T-helper 9 cell (primary cell): Measurements from ENCODE around the gene TLR2.

Experiments used
- DNase-seq: peaks from one replicate; pipeline ENCODE4 v3.0.0-alpha.2; 2020

Gene TLR2

DNA sequence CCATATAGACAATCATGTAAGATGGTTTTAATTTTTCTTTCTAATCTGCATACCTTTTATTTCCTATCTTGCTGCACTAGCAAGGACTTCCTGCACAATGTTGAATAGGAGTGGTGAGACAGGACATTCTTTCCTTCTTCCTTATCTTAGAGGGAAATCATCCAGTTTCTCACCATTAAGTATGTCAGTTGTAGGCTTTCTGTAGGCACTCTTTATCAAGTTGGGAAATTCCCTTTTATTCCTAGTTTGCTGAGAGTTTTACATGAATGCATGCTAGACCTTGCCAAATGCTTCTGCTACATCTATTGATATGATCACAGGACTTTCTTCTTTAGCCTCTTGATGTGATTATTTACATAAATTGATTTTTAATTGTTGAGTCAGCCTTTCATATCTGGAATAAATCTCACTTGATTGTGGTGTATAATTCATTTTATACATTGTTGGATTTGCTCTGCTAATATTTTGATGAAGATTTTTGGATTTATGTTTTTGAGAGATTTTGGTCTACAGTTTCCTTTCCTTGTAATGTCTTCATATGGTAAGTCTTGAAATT, 51.9 kb downstream of the TLR2 start:
- DNase-seq = no peak

DNA sequence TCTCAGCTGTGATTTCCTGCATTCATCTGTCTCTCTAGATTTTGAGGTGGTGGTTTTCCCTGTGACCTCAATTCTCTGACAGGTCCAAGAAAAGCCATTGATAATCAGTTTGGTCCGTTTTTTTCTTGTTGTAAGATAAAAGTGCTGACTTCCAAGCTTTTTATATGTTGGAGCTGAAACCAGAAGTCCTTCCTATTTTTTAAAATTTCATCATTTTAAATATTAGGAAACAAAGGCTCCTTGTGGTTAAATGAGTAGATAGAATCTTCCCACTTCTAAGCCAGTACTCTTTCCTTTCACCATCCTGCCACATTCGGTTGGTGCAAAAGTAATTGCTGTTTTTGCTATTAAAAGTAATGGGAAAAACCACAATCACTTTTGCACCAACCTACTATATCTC, 57.5 kb downstream of the TLR2 start:
- DNase-seq = no peak

DNA sequence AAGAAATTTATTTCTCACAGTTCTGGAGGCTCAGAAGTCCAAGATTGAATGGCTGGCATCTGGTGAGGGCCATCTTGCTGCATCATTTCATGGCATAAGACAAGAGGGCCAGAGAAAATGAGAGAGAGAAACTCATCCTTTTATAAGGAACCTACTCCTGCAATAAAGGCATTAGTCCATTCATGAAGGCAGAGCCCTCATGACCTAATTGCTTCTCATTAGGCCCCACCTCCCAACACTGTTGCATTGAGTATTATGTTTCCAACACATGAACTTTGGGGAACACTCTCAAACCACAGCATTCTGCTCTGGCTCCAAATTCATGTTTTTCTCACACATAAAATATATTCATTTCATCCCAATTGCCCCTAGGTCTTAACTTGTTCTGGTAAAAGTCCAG, 61.6 kb downstream of the TLR2 start:
- no peak for DNase-seq

DNA sequence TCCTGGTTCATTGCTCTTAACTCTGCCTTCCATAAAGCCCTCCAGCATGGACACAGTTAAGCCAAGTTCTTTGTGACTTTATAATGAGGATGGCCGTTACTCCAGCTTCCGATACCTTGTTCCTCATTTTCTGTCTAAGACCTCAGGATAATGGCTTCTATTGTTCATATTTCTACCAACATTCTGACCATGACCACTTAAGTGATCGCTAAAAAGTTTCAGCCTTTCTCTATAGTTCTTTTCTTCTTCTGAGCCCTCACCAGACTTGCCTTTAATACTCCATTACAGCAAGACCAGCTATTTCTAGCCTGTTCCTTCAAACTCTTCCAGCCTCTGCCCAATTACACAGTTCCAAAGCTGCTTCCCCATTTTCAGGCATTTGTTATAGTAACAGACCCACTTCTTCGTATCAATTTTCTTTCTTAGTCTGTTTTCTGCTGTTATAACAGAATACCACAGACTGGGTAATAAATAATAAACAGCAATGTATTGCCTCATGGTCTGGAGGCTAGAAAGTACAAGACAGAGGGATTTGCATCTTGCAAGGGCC, 63.4 kb downstream of the TLR2 start:
- DNase-seq = no peak

DNA sequence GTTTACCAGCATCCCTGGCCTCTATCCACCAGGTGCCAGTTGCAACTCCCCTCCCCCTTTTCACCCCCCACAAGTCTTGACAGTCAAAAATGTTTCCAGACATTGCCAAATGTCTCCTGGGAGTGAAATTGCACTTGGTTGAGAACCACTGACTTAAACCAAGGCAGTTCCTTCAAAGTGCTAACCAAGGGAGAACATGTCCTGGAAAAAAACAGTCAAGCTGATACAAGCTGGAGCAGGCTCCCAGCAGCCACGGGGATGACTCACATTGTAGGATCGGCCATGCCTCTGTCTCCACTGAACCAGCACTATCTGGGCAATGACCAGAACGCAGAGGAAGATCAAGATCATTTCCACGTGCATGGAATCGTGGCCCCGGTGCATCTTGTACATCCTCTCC, 64.3 kb downstream of the TLR2 start:
- no peak for DNase-seq

DNA sequence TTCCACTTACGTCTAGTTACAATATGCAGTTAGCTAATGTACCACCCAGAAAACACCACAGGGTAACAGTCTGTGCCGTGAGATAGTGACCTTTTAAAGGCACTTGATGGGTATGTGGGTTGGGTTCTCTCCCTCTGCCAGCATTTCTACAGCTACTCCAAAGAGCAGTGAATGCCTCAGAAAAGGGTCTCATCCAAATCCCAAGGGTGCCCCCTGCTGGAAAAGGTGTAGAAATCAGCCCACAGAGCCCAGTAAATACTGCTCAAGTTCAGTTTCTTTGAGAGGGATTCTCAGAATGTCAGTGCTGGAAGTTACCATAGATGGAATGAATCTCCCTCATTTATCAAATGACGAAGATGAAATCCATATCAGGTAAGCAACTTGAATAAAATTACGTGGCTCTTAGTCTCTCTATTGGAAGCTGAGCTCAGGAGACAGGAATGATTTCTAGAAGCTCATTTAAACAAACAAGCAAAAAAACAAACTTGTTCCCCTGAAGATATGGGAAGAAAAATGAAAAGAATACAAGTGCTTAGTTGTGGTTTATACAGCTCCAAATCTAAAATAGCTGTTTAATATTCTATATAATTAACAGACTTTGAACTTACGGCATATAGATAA, 66.2 kb downstream of the TLR2 start:
- peak; percentile 44 for DNase-seq

DNA sequence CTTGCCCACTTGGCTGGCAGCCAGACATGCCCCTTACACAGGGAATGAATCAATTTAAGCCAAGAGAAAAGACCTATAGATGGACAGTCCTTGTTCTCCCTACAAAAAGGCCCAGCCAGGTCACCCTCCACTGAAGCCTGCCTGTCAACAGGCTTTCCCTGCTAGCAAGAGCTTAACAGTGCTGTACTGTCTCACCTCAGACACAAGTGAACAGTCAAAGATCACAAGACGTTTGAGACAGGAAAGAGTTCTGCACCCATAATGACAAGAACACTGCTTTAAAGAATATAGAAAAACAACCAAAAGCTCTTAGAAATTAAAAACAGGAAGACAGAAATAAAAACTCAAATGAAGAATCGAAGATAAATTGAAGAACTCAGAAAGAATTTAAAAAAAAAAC, 71.1 kb downstream of the TLR2 start:
- DNase-seq = no peak
